T-helper 2 cell treated with Interferon-gamma antibody and Interleukin-4, amounts not matched to agents 5 μg/mL and 100 μg/mL, for 36 hours (primary cell): ENCODE data around the gene PSORS1C1.
"Not testable (repeated sequence)": the region's sequence is repeated elsewhere in the genome, so short reads cannot be mapped to it uniquely, and the experiment has no call there.

Source experiments
- DNase-seq: peaks from one replicate; pipeline ENCODE4 v3.0.0; 2021; ENCODE audit warnings: low spot score
- H3K27ac Mint-ChIP-seq: one replicate; pipeline ENCODE4 v1.8.0; 2021; ENCODE audit warnings: mild to moderate bottlenecking, mixed read lengths
- H3K27me3 Mint-ChIP-seq: one replicate; pipeline ENCODE4 v1.8.0; 2021; ENCODE audit warnings: low read depth, mixed read lengths
- H3K36me3 Mint-ChIP-seq: one replicate; pipeline ENCODE4 v1.8.0; 2021; ENCODE audit warnings: low read depth, mixed read lengths
- H3K4me1 Mint-ChIP-seq: one replicate; pipeline ENCODE4 v1.8.0; 2021; ENCODE audit warnings: low read depth, mixed read lengths
- H3K4me3 Mint-ChIP-seq: one replicate; pipeline ENCODE4 v1.8.0; 2022; ENCODE audit warnings: mild to moderate bottlenecking, moderate library complexity, mixed read lengths
- H3K9me3 Mint-ChIP-seq: one replicate; pipeline ENCODE4 v1.8.0; 2021; ENCODE audit warnings: mixed read lengths

Gene PSORS1C1

GRCh38 chr6:31163922-31164321, 49.3 kb downstream of the PSORS1C1 start:
- DNase-seq: no peak
- peaks cover 42% of the 10 kb centered on the region for H3K36me3 Mint-ChIP-seq
- H3K4me1 Mint-ChIP-seq: peaks cover 16% of the 10 kb centered on the region
- no peaks in the 10 kb centered on the region for H3K27me3 Mint-ChIP-seq
- H3K4me3 Mint-ChIP-seq: no peak overlapping the region
- H3K9me3 Mint-ChIP-seq: no peaks in the 10 kb centered on the region
- no peak overlapping the region for H3K27ac Mint-ChIP-seq

DNA sequence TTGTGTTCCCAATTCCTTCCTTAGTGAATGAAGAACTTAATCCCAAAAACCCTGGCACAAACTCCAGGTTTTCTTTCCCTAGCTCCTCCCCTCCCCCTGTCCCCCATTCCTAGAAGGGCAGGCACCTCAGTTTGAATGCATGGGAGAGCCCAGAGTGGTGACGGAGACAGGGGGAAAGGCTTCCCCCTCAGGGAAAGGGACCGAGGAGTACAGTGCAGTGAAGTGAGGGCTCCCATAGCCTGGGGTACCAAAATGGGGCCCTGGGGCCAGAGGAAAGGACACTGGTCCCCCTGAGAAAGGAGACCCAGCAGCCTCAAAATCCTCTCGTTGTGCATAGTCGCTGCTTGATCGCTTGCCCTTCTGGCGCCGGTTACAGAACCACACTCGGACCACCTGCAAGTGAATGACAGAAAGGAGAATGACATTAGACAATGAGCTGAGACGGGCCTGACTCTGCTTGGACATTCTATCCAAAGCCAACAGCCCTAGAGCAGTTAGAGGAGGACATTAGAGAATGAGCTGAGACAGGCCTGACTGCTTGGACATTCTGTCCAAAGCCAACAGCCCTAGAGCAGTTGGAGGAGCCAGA, 50.0 kb downstream of the PSORS1C1 start:
- not testable (repeated sequence) for DNase-seq, H3K4me3 Mint-ChIP-seq, H3K27ac Mint-ChIP-seq, H3K27me3 Mint-ChIP-seq, H3K9me3 Mint-ChIP-seq
- Mint-ChIP-seq H3K4me1 (peaks cover 16% of the 10 kb centered on the region), H3K36me3 (peaks cover 38% of the 10 kb centered on the region)

DNA sequence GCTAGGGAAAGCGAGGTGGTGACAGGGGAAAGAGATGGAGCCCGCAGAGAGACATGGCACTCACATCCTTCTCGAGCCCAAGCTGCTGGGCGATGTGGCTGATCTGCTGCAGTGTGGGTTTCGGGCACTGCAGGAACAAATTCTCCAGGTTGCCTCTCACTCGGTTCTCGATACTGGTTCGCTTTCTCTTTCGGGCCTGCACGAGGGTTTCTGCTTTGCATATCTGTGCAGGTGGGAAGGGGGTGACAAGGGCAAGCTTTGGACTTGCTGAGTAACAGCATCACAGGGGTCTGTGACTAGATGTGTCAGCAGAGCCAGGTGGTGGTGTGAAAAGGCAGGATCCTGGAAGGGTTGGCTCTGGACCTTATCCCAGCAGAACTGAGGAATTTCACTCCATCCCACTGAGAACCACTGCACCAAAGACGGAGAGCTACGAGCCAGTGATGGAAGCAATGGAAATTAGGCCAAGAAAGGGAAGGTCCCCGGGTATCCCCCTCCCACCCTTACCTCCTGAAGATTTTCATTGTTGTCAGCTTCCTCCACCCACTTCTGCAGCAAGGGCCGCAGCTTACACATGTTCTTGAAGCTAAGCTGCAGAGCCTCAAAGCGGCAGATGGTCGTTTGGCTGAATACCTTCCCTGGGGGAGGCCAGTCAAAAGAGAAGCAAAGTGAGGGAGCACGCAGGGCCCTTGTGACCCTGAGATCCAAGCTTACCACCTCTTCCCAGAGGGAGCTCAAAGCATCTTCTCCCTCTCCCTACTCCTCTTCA, 50.6 kb downstream of the PSORS1C1 start:
- H3K4me1 Mint-ChIP-seq: peaks cover 10% of the 10 kb centered on the region
- not testable (repeated sequence) for H3K27ac Mint-ChIP-seq, H3K27me3 Mint-ChIP-seq, H3K9me3 Mint-ChIP-seq, DNase-seq, H3K4me3 Mint-ChIP-seq
- H3K36me3 Mint-ChIP-seq: peaks cover 32% of the 10 kb centered on the region

DNA sequence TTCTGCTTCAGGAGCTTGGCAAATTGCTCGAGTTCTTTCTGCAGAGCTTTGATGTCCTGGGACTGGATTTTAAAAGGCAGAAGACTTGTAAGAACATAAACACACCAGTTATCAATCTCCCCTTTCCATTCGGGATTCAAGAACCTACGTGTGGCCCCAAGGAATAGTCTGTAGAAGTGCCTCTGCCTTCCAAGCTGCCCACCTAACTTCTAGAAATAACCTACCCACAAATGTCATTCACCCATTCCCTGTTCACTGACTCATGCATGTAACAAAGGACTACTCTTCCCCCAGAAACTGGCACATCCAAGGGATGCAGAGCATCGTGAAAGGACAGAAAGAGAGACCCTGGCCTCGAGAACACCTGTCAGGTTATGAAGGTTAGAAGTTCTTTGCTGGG, 51.4 kb downstream of the PSORS1C1 start:
- Mint-ChIP-seq H3K27ac (no peak overlapping the region), H3K27me3 (no peaks in the 10 kb centered on the region), H3K4me1 (peaks cover 7% of the 10 kb centered on the region)

GRCh38 chr6:31168606-31169005, 54.0 kb downstream of the PSORS1C1 start:
- no peaks in the 10 kb centered on the region for H3K4me1 Mint-ChIP-seq
- no peak overlapping the region for H3K27ac Mint-ChIP-seq
- H3K27me3 Mint-ChIP-seq: no peaks in the 10 kb centered on the region
- H3K4me3 Mint-ChIP-seq: no peak overlapping the region
- no peaks in the 10 kb centered on the region for H3K9me3 Mint-ChIP-seq
- DNase-seq: no peak
- peaks cover 6% of the 10 kb centered on the region for H3K36me3 Mint-ChIP-seq

More for the DNA sequence above, 51.4 kb downstream of the PSORS1C1 start:
- DNase-seq: no peak
- Mint-ChIP-seq H3K36me3 (peaks cover 26% of the 10 kb centered on the region), H3K4me3 (no peak overlapping the region), H3K9me3 (no peaks in the 10 kb centered on the region)

DNA sequence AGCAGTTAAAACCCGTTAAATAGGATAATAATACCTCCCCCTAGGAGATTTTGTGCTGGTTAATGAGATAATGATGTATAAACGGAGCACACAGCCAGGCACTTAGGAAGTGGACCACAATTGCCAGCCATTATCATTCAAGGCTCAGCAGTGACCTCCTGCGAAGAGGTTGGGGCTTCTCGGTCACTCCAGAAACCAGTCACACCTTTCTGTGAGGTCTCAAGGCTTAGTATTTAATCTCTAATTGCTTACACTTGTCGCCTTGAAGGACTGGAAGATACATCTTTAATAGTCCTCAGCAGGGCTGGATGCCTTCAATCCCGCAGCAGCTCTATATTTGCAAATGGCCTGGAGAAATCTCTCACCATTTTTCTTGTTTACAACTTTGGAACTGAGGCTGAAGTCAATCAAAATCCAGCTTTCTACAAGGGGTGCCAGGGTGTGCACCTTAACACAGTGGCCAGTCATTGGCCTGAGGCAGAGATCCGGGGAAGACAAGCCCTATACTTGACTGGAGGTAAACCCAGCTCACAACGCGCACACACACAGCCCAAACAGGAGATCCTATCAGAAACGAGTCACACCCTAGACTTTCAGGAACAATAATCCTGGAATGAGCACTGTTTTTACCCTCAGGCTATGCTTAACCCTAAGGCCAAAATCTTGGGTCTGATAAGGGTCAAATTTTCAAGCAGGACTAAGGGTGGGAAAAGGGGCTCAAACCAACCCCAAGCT, 54.7 kb downstream of the PSORS1C1 start:
- H3K9me3 Mint-ChIP-seq: no peaks in the 10 kb centered on the region
- no peak for DNase-seq
- H3K4me1 Mint-ChIP-seq: no peaks in the 10 kb centered on the region
- no peaks in the 10 kb centered on the region for H3K27me3 Mint-ChIP-seq
- peaks cover 5% of the 10 kb centered on the region for H3K36me3 Mint-ChIP-seq
- H3K27ac Mint-ChIP-seq: no peak overlapping the region
- no peak overlapping the region for H3K4me3 Mint-ChIP-seq

DNA sequence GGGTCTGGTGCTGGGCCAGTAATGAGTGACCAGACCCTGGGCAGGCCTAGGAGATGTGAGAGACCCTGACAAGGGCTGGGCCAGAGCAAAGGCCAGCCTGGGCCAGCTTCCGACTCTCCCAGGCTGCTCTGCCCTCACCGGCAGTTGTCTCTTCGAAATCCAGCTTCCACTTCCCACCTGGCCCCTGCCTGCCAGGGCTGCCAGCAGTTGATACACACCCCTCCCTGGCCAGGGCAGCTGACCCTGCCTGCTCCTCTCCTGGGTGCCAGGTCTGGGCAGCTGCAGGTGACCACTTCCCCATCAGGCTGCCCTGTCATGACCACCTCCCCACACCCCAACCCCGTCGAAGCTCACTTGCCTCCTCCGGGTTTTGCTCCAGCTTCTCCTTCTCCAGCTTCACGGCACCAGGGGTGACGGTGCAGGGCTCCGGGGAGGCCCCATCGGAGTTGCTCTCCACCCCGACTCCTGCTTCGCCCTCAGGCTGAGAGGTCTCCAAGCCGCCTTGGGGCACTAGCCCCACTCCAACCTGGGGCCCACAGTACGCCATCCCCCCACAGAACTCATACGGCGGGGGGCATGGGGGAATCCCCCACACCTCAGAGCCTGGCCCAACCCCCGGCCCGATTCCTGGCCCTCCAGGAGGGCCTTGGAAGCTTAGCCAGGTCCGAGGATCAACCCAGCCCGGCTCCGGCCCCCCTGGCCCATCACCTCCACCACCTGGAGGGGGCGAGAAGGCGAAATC, 55.4 kb downstream of the PSORS1C1 start:
- not testable (repeated sequence) for H3K27me3 Mint-ChIP-seq, H3K9me3 Mint-ChIP-seq, H3K36me3 Mint-ChIP-seq, H3K27ac Mint-ChIP-seq, H3K4me1 Mint-ChIP-seq, DNase-seq, H3K4me3 Mint-ChIP-seq

DNA sequence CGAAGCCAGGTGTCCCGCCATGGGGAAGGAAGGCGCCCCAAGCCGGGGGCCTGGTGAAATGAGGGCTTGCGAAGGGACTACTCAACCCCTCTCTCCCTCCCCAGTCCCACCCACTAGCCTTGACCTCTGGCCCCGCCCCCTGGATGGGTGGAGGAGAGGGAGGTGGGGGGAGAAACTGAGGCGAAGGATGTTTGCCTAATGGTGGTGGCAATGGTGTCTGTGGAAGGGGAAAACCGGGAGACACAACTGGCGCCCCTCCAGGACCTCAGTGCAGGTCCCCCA, 55.9 kb downstream of the PSORS1C1 start, which contains the start of gene POU5F1:
POU5F1 (minus strand) TSS at position 83 of the 282 bp plus-strand sequence; CDS start at position 21, 62 bp downstream.
- Mint-ChIP-seq H3K4me3 (no peak within 1 kb of the TSS), H3K4me1 (no peaks in the 10 kb centered on the region), H3K27me3 (no peaks in the 10 kb centered on the region), H3K36me3 (peaks cover 3% of the 10 kb centered on the region), H3K9me3 (no peaks in the 10 kb centered on the region), H3K27ac (no peak within 1 kb of the TSS)
- no peak for DNase-seq

- DNase-seq: no peak
- Mint-ChIP-seq H3K36me3 (peaks cover 2% of the 10 kb centered on the region), H3K4me1 (peaks cover 3% of the 10 kb centered on the region), H3K27ac (no peak overlapping the region), H3K4me3 (no peak overlapping the region), H3K9me3 (no peaks in the 10 kb centered on the region), H3K27me3 (no peaks in the 10 kb centered on the region)
Observed at GRCh38 chr6:31170987-31171671, 56.5 kb downstream of the PSORS1C1 start.

- no peak overlapping the region for H3K27ac Mint-ChIP-seq
- H3K4me1 Mint-ChIP-seq: peaks cover 3% of the 10 kb centered on the region
- H3K27me3 Mint-ChIP-seq: no peaks in the 10 kb centered on the region
- H3K9me3 Mint-ChIP-seq: no peaks in the 10 kb centered on the region
- H3K36me3 Mint-ChIP-seq: peaks cover 2% of the 10 kb centered on the region
- DNase-seq: no peak
- H3K4me3 Mint-ChIP-seq: no peak overlapping the region
Observed at GRCh38 chr6:31171931-31172905, 57.6 kb downstream of the PSORS1C1 start.

GRCh38 chr6:31172973-31173384, 58.4 kb downstream of the PSORS1C1 start:
- H3K4me1 Mint-ChIP-seq: peaks cover 3% of the 10 kb centered on the region
- H3K27me3 Mint-ChIP-seq: no peaks in the 10 kb centered on the region
- no peaks in the 10 kb centered on the region for H3K36me3 Mint-ChIP-seq
- H3K4me3 Mint-ChIP-seq: no peak overlapping the region
- no peak for DNase-seq
- no peaks in the 10 kb centered on the region for H3K9me3 Mint-ChIP-seq
- H3K27ac Mint-ChIP-seq: no peak overlapping the region

DNA sequence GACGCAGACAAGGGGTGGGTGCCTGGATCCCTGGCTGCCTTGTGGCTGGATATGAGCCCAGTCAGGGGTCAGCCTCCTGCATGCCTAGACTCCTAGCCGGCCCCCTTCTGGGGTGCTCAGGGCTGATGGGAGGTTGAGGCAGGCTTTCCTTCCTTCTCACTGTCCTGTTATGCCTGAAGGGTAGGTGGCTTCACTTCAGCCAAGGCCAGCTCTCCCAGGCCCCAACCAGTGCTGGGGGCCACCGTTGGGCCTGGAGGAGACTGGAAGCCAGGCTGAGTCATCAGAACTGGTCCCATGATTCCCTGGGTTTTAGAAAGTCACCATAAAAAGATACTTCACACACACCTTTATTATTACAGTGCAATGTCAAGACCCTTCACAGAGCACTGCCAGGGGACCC, 58.8 kb downstream of the PSORS1C1 start:
- DNase-seq: no peak
- Mint-ChIP-seq H3K27ac (no peak overlapping the region), H3K36me3 (no peaks in the 10 kb centered on the region), H3K4me3 (no peak overlapping the region), H3K9me3 (no peaks in the 10 kb centered on the region), H3K27me3 (no peaks in the 10 kb centered on the region), H3K4me1 (peaks cover 3% of the 10 kb centered on the region)

- no peak for DNase-seq
- H3K9me3 Mint-ChIP-seq: no peaks in the 10 kb centered on the region
- peaks cover 5% of the 10 kb centered on the region for H3K4me1 Mint-ChIP-seq
- H3K27ac Mint-ChIP-seq: no peak overlapping the region
- no peaks in the 10 kb centered on the region for H3K36me3 Mint-ChIP-seq
- no peak overlapping the region for H3K4me3 Mint-ChIP-seq
- no peaks in the 10 kb centered on the region for H3K27me3 Mint-ChIP-seq
Observed at GRCh38 chr6:31174378-31174777, 59.8 kb downstream of the PSORS1C1 start.
